NCI-H345 treated with DMSO at 0.1 percent for 48 hours (cell line): ENCODE data around the gene PARP8.
"Not testable (repeated sequence)": the region's sequence is repeated elsewhere in the genome, so short reads cannot be mapped to it uniquely, and the experiment has no call there.

Source experiments
- DNase-seq: peaks from one replicate; lab custom pipeline; 2025; ENCODE audit not compliant: unreplicated experiment; lab: John Stamatoyannopoulos, UW

Gene PARP8

GRCh38 chr5:50684721-50685120 lies 18.3 kb downstream of the PARP8 start:
- no peak for DNase-seq

GRCh38 chr5:50687548-50687947 lies 21.1 kb downstream of the PARP8 start:
- DNase-seq = no peak

GRCh38 chr5:50691399-50692016 lies 25.1 kb downstream of the PARP8 start:
- DNase-seq = no peak

GRCh38 chr5:50694027-50694590 lies 27.7 kb downstream of the PARP8 start:
- no peak for DNase-seq

- not testable (repeated sequence) for DNase-seq
Measured at GRCh38 chr5:50694626-50695025, 28.2 kb downstream of the PARP8 start.

- no peak for DNase-seq
Measured at GRCh38 chr5:50697739-50698138, 31.3 kb downstream of the PARP8 start.

- no peak for DNase-seq
Measured at GRCh38 chr5:50699737-50700136, 33.3 kb downstream of the PARP8 start.

GRCh38 chr5:50700706-50701105 lies 34.3 kb downstream of the PARP8 start:
- no peak for DNase-seq

- no peak for DNase-seq
Measured at GRCh38 chr5:50702615-50703366, 36.4 kb downstream of the PARP8 start.

GRCh38 chr5:50703367-50703666 lies 36.9 kb downstream of the PARP8 start:
- no peak for DNase-seq

- DNase-seq = no peak
Measured at GRCh38 chr5:50704730-50705129, 38.3 kb downstream of the PARP8 start.

GRCh38 chr5:50709471-50709870 lies 43.0 kb downstream of the PARP8 start:
- DNase-seq = no peak

GRCh38 chr5:50710838-50711237 lies 44.4 kb downstream of the PARP8 start:
- no peak for DNase-seq

- no peak for DNase-seq
Measured at GRCh38 chr5:50711280-50711679, 44.8 kb downstream of the PARP8 start.

- DNase-seq = no peak
Measured at GRCh38 chr5:50712479-50712878, 46.0 kb downstream of the PARP8 start.

GRCh38 chr5:50715001-50715400 lies 48.6 kb downstream of the PARP8 start:
- no peak for DNase-seq

GRCh38 chr5:50716134-50716533 lies 49.7 kb downstream of the PARP8 start:
- DNase-seq = no peak

- no peak for DNase-seq
Measured at GRCh38 chr5:50717651-50718050, 51.2 kb downstream of the PARP8 start.

GRCh38 chr5:50720061-50720710 lies 53.7 kb downstream of the PARP8 start:
- DNase-seq = no peak

GRCh38 chr5:50722223-50722622 lies 55.8 kb downstream of the PARP8 start:
- DNase-seq = no peak

GRCh38 chr5:50724262-50724661 lies 57.8 kb downstream of the PARP8 start:
- no peak for DNase-seq

- DNase-seq = no peak
Measured at GRCh38 chr5:50725800-50726474, 59.5 kb downstream of the PARP8 start.
